Kidney (tissue), 14 donors: Measurements from ENCODE around the gene CHST13. TPM values are rescaled to one million over a fixed set of nuclear protein-coding genes. Genes with fewer than 3 reads are reported as not detected.

Source experiments
- DNase-seq, 5 donors: peaks; one replicate each; pipeline ENCODE4 v3.0.0-alpha.2; 2013 to 2020
- FAIRE-seq: peaks from 2 replicates; lab custom pipeline; 2012; peaks lifted over from hg19 to GRCh38; lab: Jason Lieb, UNC
- H3K27ac ChIP-seq, 2 donors: one replicate each; pipeline ENCODE4 v1.7.0; 2013; ENCODE audit warnings: low read depth in 2 of 2, low read length in 2 of 2, inconsistent platforms in 1 of 2
- H3K27me3 ChIP-seq: one replicate; pipeline ENCODE4 v1.7.1; 2013; ENCODE audit warnings: low read length, inconsistent platforms; ENCODE audit not compliant: control insufficient read depth, insufficient read depth
- H3K36me3 ChIP-seq, 3 donors: one replicate each; pipeline versions ENCODE4 v1.7.0 to v1.7.1; 2013; ENCODE audit warnings: low read length in 3 of 3, control low read depth in 1 of 3, inconsistent platforms in 1 of 3; ENCODE audit not compliant: insufficient read depth in 3 of 3, control insufficient read depth in 2 of 3
- H3K4me1 ChIP-seq, 3 donors: one replicate each; pipeline versions ENCODE4 v1.7.0 to v1.7.1; 2013; ENCODE audit warnings: low read length in 3 of 3, inconsistent platforms in 1 of 3, low read depth in 1 of 3; ENCODE audit not compliant: control insufficient read depth in 2 of 3, insufficient read depth in 2 of 3
- H3K4me3 ChIP-seq, 3 donors: one replicate each; pipeline versions ENCODE4 v1.7.0 to v1.8.1; 2013; ENCODE audit warnings: low read length in 3 of 3, control low read depth in 1 of 3, inconsistent platforms in 1 of 3
- H3K9ac ChIP-seq, 3 donors: one replicate each; pipeline versions ENCODE4 v1.7.0 to v1.7.1; 2013; ENCODE audit warnings: low read length in 3 of 3, control low read depth in 1 of 3, inconsistent platforms in 1 of 3
- H3K9me3 ChIP-seq, 3 donors: one replicate each; pipeline versions ENCODE4 v1.7.0 to v1.7.1; 2013; ENCODE audit warnings: low read length in 3 of 3, control low read depth in 1 of 3, inconsistent platforms in 1 of 3; ENCODE audit not compliant: control insufficient read depth in 2 of 3, insufficient read depth in 1 of 3
- intact Hi-C: fragments of 100-400 bp; cut with DNase I; formaldehyde crosslinking; loops from one replicate; pipeline ENCODE4 v1.11.1; 2022
- polyA plus RNA-seq: library from polyadenylated mRNA; stranded (reverse); fragments of 350-450 nt; fragmentation: Illumina TruSeq; extraction: RNeasy Lipid Tissue Mini Kit (QIAGEN cat#74804); gene quantifications from one replicate; pipeline ENCODE4 v1.2.3, GENCODE V29; 2014; ENCODE audit warnings: low read depth, low replicate concordance; ENCODE audit not compliant: insufficient read depth
- total RNA-seq: library from RNA; stranded (reverse); fragmentation: NEBNext Ultra II Directional; extraction: Animal tissue kit (Norgen Biotek cat#: 25700); gene quantifications from one replicate; pipeline ENCODE4 v1.2.1, GENCODE V29; 2021
- TF ChIP-seq, protein P1 (sequence below): IDR thresholded peaks from 3 replicates; pipeline ENCODE4 v1.5.1; 2012; ENCODE audit warnings: mild to moderate bottlenecking, moderate library complexity, borderline replicate concordance; ENCODE audit not compliant: insufficient read depth; ENCODE audit errors: extremely low read depth
- donor health status: control.
- donor health status: control.
- donor health status: control.
- donor health status: control.
- donor health status: control.
- donor health status: DM: yes; HTN: yes; CAD: no.
- donor health status: Normal renal cell carcinoma (clear cell type).

CHST13 gene
- total and polyA plus RNA-seq, 2 donors from 2014 or later: 3.3 to 7.0 TPM

DNA sequence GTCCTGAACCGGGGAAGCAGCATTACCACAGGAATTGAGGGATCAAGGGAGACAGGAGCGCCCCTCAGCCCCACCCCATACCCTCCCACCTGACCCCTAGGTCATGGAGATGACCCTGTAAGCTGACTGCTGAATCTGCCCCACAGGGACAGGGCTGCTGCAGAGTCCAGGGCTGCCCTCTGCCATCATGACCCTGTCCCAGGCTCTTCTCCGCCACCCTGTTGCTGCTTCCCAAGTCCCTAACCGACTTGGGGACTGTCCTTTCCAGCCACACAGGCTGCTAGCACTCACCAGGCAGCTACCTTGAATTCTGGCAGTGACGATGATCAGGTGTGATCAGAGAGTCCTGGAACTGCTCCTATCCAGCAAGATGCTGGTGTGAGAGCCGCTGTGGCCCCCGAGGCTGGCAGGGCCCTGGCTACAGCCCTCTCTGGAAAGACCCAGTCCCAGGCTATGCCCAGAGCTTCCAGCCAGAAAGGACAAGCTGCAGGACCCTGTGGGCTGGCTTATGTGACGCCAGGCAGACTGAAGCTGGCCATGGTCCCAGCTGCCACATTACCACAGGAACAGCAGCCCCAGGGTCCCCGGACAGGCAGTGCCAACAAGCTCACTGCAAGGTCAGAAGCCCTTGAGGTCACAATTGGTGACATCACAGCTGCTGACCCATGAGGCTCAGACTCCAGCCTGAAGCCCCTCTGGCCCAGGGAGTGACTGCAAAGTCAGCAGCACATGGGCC lies 34.5 kb downstream of the CHST13 start, which contains the start of gene C3orf22:
Gene C3orf22, minus strand, starts transcription at position 597 of the 736 bp plus-strand sequence. CDS start 5,542 bp downstream, outside the sequence.
- H3K9ac ChIP-seq: no peak within 1 kb of the TSS
- H3K27me3 ChIP-seq: no peaks in the 10 kb centered on the region
- peaks cover 0 to 4% (median 0%) of the 10 kb centered on the region in 3 donors for H3K9me3 ChIP-seq
- FAIRE-seq: no peak
- no peak within 1 kb of the TSS for H3K27ac ChIP-seq
- no peaks in the 10 kb centered on the region for H3K4me1 ChIP-seq
- intact Hi-C loops: no loop called here
- TF ChIP-seq, protein P1, sequence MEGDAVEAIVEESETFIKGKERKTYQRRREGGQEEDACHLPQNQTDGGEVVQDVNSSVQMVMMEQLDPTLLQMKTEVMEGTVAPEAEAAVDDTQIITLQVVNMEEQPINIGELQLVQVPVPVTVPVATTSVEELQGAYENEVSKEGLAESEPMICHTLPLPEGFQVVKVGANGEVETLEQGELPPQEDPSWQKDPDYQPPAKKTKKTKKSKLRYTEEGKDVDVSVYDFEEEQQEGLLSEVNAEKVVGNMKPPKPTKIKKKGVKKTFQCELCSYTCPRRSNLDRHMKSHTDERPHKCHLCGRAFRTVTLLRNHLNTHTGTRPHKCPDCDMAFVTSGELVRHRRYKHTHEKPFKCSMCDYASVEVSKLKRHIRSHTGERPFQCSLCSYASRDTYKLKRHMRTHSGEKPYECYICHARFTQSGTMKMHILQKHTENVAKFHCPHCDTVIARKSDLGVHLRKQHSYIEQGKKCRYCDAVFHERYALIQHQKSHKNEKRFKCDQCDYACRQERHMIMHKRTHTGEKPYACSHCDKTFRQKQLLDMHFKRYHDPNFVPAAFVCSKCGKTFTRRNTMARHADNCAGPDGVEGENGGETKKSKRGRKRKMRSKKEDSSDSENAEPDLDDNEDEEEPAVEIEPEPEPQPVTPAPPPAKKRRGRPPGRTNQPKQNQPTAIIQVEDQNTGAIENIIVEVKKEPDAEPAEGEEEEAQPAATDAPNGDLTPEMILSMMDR: no peak
- peak in 1 of 5 donors; percentile 16 for DNase-seq
- H3K4me3 ChIP-seq: no peak within 1 kb of the TSS
- H3K36me3 ChIP-seq: no peaks in the 10 kb centered on the region

GRCh38 chr3:126562737-126563276 lies 38.9 kb downstream of the CHST13 start:
- H3K4me1 ChIP-seq: no peaks in the 10 kb centered on the region
- H3K9ac ChIP-seq: no peak overlapping the region
- H3K4me3 ChIP-seq: no peak overlapping the region
- H3K27me3 ChIP-seq: no peaks in the 10 kb centered on the region
- no peak overlapping the region for H3K27ac ChIP-seq
- TF ChIP-seq, protein P1: no peak
- DNase-seq (no peak), FAIRE-seq (no peak)
- intact Hi-C loops: no loop called here
- peaks cover 0 to 4% (median 0%) of the 10 kb centered on the region in 3 donors for H3K9me3 ChIP-seq
- H3K36me3 ChIP-seq: no peaks in the 10 kb centered on the region

DNA sequence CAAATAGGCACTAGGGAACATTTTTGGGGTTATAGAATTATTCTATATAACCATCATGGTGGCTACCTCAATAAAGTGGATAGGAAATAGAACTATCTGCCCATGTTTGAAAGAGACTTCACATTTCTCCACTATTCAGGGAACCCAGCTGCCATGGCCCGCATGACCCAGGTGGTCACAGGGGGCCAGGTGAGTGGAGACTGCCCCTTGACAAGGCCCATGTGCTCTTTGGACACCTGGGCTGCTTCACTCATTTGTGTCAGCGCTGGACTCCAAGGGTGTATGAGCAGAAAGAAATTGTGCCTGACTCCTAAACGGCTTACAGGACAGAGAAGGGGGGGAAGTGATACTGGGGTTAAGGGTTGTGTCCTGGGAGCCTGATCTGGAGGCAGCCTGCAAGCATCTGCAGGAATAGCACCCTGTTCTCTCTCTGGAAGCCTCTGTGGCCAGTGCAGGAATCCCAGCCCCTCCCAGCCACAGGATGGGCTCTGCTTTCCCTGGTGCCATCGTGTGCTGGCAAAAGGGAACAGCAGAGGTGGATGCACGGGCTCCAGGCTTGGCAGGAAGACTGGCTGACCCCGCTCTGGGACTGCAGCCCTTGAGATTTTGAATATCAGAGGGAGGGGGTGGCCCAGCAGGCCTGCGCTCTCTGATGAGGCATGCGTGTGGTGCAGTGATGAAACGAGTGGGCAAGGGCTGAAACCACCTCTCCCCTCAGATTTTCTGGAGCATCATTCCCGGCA lies 43.9 kb downstream of the CHST13 start:
- Histone ChIP-seq H3K27me3 (no peaks in the 10 kb centered on the region), H3K27ac (no peak overlapping the region), H3K9me3 (no peaks in the 10 kb centered on the region), H3K4me1 (no peaks in the 10 kb centered on the region), H3K9ac (no peak overlapping the region), H3K36me3 (no peaks in the 10 kb centered on the region), H3K4me3 (no peak overlapping the region)
- intact Hi-C loops: no loop called here
- TF ChIP-seq, protein P1: no peak
- peak in 1 of 5 donors; percentile 13 for DNase-seq
- no peak for FAIRE-seq
